Measurements from ENCODE around the gene CEND1.

Gene CEND1

GRCh38 chr11:765802-766091 lies 24.1 kb downstream of the CEND1 start:
- DNase-seq (ENCODE audit: low spot score in 2 of 2) (no peak), ATAC-seq (ENCODE audit: low read depth) (no peak)
- H3K27me3 Mint-ChIP-seq = no peaks in the 10 kb centered on the region
- no peaks in the 10 kb centered on the region for H3K4me1 Mint-ChIP-seq
- H3K4me3 Mint-ChIP-seq = no peak overlapping the region
- H3K9me3 Mint-ChIP-seq = no peaks in the 10 kb centered on the region
- peaks cover 5% of the 10 kb centered on the region for H3K36me3 Mint-ChIP-seq
- H3K27ac Mint-ChIP-seq = no peak overlapping the region

GRCh38 chr11:765025-765801 lies 24.7 kb downstream of the CEND1 start:
- H3K27me3 Mint-ChIP-seq = no peaks in the 10 kb centered on the region
- ATAC-seq (ENCODE audit: low read depth) (peak; percentile 91), DNase-seq (ENCODE audit: low spot score in 2 of 2) (peak; percentile 65 to 72)
- H3K9me3 Mint-ChIP-seq = no peaks in the 10 kb centered on the region
- no peak overlapping the region for H3K4me3 Mint-ChIP-seq
- no peaks in the 10 kb centered on the region for H3K4me1 Mint-ChIP-seq
- H3K27ac Mint-ChIP-seq = peak overlapping the region; percentile 20
- H3K36me3 Mint-ChIP-seq = peaks cover 5% of the 10 kb centered on the region

GRCh38 chr11:764322-765024 lies 25.4 kb downstream of the CEND1 start:
- H3K27ac Mint-ChIP-seq = no peak overlapping the region
- DNase-seq (ENCODE audit: low spot score in 2 of 2) (no peak), ATAC-seq (ENCODE audit: low read depth) (no peak)
- H3K27me3 Mint-ChIP-seq = no peaks in the 10 kb centered on the region
- no peak overlapping the region for H3K4me3 Mint-ChIP-seq
- no peaks in the 10 kb centered on the region for H3K4me1 Mint-ChIP-seq
- H3K36me3 Mint-ChIP-seq = peaks cover 5% of the 10 kb centered on the region
- no peaks in the 10 kb centered on the region for H3K9me3 Mint-ChIP-seq

GRCh38 chr11:763549-764321 lies 26.2 kb downstream of the CEND1 start:
- no peak overlapping the region for H3K27ac Mint-ChIP-seq
- no peaks in the 10 kb centered on the region for H3K9me3 Mint-ChIP-seq
- H3K27me3 Mint-ChIP-seq = no peaks in the 10 kb centered on the region
- no peak for DNase-seq (ENCODE audit: low spot score in 2 of 2)
- ATAC-seq (ENCODE audit: low read depth) = no peak
- H3K4me1 Mint-ChIP-seq = no peaks in the 10 kb centered on the region
- H3K36me3 Mint-ChIP-seq = peaks cover 5% of the 10 kb centered on the region
- no peak overlapping the region for H3K4me3 Mint-ChIP-seq

GRCh38 chr11:763073-763463 lies 26.8 kb downstream of the CEND1 start:
- no peak overlapping the region for H3K27ac Mint-ChIP-seq
- no peaks in the 10 kb centered on the region for H3K4me1 Mint-ChIP-seq
- no peaks in the 10 kb centered on the region for H3K9me3 Mint-ChIP-seq
- H3K4me3 Mint-ChIP-seq = no peak overlapping the region
- H3K27me3 Mint-ChIP-seq = no peaks in the 10 kb centered on the region
- peaks cover 5% of the 10 kb centered on the region for H3K36me3 Mint-ChIP-seq
- ATAC-seq (ENCODE audit: low read depth) (no peak), DNase-seq (ENCODE audit: low spot score in 2 of 2) (no peak)

- no peaks in the 10 kb centered on the region for H3K4me1 Mint-ChIP-seq
- H3K36me3 Mint-ChIP-seq = peaks cover 7% of the 10 kb centered on the region
- H3K4me3 Mint-ChIP-seq = no peak overlapping the region
- ATAC-seq (ENCODE audit: low read depth) (no peak), DNase-seq (ENCODE audit: low spot score in 2 of 2) (no peak)
- H3K27ac Mint-ChIP-seq = no peak overlapping the region
- H3K27me3 Mint-ChIP-seq = no peaks in the 10 kb centered on the region
- no peaks in the 10 kb centered on the region for H3K9me3 Mint-ChIP-seq
Observed at GRCh38 chr11:762421-763072, 27.3 kb downstream of the CEND1 start.

GRCh38 chr11:761526-762108 lies 28.3 kb downstream of the CEND1 start:
- Mint-ChIP-seq H3K27ac (no peak overlapping the region), H3K36me3 (peaks cover 12% of the 10 kb centered on the region), H3K4me1 (peaks cover 2% of the 10 kb centered on the region), H3K4me3 (no peak overlapping the region), H3K9me3 (no peaks in the 10 kb centered on the region), H3K27me3 (no peaks in the 10 kb centered on the region)
- no peak for DNase-seq (ENCODE audit: low spot score in 2 of 2)
- ATAC-seq (ENCODE audit: low read depth) = no peak

GRCh38 chr11:760236-760635 lies 29.7 kb downstream of the CEND1 start:
- H3K27ac Mint-ChIP-seq = no peak overlapping the region
- peaks cover 12% of the 10 kb centered on the region for H3K36me3 Mint-ChIP-seq
- no peaks in the 10 kb centered on the region for H3K9me3 Mint-ChIP-seq
- no peak for ATAC-seq (ENCODE audit: low read depth)
- no peaks in the 10 kb centered on the region for H3K27me3 Mint-ChIP-seq
- no peak for DNase-seq (ENCODE audit: low spot score in 2 of 2)
- peaks cover 2% of the 10 kb centered on the region for H3K4me1 Mint-ChIP-seq
- no peak overlapping the region for H3K4me3 Mint-ChIP-seq

- H3K9me3 Mint-ChIP-seq = no peaks in the 10 kb centered on the region
- no peak overlapping the region for H3K4me3 Mint-ChIP-seq
- DNase-seq (ENCODE audit: low spot score in 2 of 2) = no peak
- no peaks in the 10 kb centered on the region for H3K27me3 Mint-ChIP-seq
- peaks cover 10% of the 10 kb centered on the region for H3K4me1 Mint-ChIP-seq
- H3K36me3 Mint-ChIP-seq = no peaks in the 10 kb centered on the region
- no peak for ATAC-seq (ENCODE audit: low read depth)
- H3K27ac Mint-ChIP-seq = no peak overlapping the region
Observed at GRCh38 chr11:749731-750130, 40.2 kb downstream of the CEND1 start.

- no peak for DNase-seq (ENCODE audit: low spot score in 2 of 2)
- peaks cover 10% of the 10 kb centered on the region for H3K4me1 Mint-ChIP-seq
Observed at GRCh38 chr11:748007-748359, 41.9 kb downstream of the CEND1 start.

GRCh38 chr11:747158-748006 lies 42.5 kb downstream of the CEND1 start, which contains the start of gene TALDO1:
Gene TALDO1, plus strand, starts transcription at chr11:747464. Its CDS starts 18 bp downstream, at chr11:747482.
- Mint-ChIP-seq H3K4me3 (peak within 1 kb of the TSS; percentile 88), H3K36me3 (no peaks in the 10 kb centered on the region), H3K27me3 (no peaks in the 10 kb centered on the region), H3K9me3 (no peaks in the 10 kb centered on the region), H3K4me1 (peaks cover 10% of the 10 kb centered on the region), H3K27ac (no peak within 1 kb of the TSS)
- peak; percentile 88 for ATAC-seq (ENCODE audit: low read depth)
- DNase-seq (ENCODE audit: low spot score in 2 of 2) = peak; percentile 76 to 79

More at GRCh38 chr11:748007-748359, 41.9 kb downstream of the CEND1 start:
- ATAC-seq (ENCODE audit: low read depth) = no peak
- Mint-ChIP-seq H3K36me3 (no peaks in the 10 kb centered on the region), H3K27ac (no peak overlapping the region), H3K27me3 (no peaks in the 10 kb centered on the region), H3K9me3 (no peaks in the 10 kb centered on the region), H3K4me3 (peak overlapping the region; percentile 88)

GRCh38 chr11:746289-747157 lies 43.4 kb downstream of the CEND1 start:
- Mint-ChIP-seq H3K27ac (no peak overlapping the region), H3K27me3 (no peaks in the 10 kb centered on the region), H3K36me3 (no peaks in the 10 kb centered on the region), H3K4me3 (peak overlapping the region; percentile 88), H3K4me1 (peaks cover 10% of the 10 kb centered on the region), H3K9me3 (no peaks in the 10 kb centered on the region)
- DNase-seq (ENCODE audit: low spot score in 2 of 2) = no peak
- peak; percentile 37 for ATAC-seq (ENCODE audit: low read depth)

All from memory B cell (primary cell).